ENCODE results near the gene C16orf90.

C16orf90 gene

DNA sequence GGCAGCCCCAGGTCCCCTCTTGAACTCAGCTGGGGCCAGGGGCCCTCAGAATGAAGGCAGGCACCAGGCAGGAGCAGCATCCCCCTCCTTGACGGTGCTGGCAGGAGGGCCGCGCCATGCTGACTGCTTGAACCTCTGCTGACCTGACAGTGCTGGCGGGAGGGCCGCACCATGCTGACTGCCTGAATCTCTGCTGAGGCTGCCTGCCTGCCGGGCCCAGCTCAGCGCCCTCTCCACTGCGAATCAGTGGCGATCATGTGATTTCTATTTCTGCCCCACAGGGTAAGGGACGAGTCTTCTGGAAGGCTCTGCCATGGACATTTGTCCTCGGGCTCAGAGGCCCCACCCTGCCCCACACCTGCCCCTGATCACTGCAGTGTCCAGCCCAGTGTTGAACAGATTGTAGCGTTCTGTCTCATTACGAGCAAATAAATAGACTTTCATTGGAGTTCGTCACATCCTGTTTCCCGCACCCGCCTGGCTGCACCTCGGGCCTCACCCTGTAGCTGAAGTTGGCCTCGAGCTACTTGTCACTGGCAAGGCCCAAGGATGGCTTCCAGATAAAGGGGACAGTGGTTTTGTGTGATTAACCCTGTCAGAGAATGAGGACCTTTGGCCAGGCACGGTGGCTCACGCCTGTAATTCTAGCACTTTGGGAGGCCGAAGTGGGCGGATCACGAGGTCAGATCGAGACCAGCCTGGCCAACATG is 8.6 kb downstream of the C16orf90 start:
- H3K9ac ChIP-seq (ENCODE audit: low read depth, low read length) = no peak overlapping the region
- H3K27me3 ChIP-seq (ENCODE audit: insufficient read depth, low read length, poor library complexity) = no peaks in the 10 kb centered on the region
- no peaks in the 10 kb centered on the region for H3K4me1 ChIP-seq (ENCODE audit: insufficient read depth, low read length)
- no peak for TF ChIP-seq EZH2 (IDR thresholded peaks at IDR 0.05; ENCODE audit: borderline replicate concordance, low read depth, low read length, severe bottlenecking)
- TF ChIP-seq, protein P1, sequence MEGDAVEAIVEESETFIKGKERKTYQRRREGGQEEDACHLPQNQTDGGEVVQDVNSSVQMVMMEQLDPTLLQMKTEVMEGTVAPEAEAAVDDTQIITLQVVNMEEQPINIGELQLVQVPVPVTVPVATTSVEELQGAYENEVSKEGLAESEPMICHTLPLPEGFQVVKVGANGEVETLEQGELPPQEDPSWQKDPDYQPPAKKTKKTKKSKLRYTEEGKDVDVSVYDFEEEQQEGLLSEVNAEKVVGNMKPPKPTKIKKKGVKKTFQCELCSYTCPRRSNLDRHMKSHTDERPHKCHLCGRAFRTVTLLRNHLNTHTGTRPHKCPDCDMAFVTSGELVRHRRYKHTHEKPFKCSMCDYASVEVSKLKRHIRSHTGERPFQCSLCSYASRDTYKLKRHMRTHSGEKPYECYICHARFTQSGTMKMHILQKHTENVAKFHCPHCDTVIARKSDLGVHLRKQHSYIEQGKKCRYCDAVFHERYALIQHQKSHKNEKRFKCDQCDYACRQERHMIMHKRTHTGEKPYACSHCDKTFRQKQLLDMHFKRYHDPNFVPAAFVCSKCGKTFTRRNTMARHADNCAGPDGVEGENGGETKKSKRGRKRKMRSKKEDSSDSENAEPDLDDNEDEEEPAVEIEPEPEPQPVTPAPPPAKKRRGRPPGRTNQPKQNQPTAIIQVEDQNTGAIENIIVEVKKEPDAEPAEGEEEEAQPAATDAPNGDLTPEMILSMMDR (IDR thresholded peaks at IDR 0.05; ENCODE audit: borderline replicate concordance, extremely low read depth, low read length, poor library complexity, severe bottlenecking) = no peak
- H3K4me2 ChIP-seq (ENCODE audit: insufficient read depth, low read length) = no peak overlapping the region
- ATAC-seq (ENCODE audit: insufficient read depth, low read depth) (0 out of 3 replicates have a peak, but pooled peaks have one; percentile 3), DNase-seq (no peak)
- H3K4me3 ChIP-seq (ENCODE audit: low read depth in 1 of 2, low read length in 2 of 2) = no peak overlapping the region
- H3K9me3 ChIP-seq (ENCODE audit: insufficient read depth, low read length, severe bottlenecking) = no peaks in the 10 kb centered on the region
- no peak overlapping the region for H3K27ac ChIP-seq (ENCODE audit: low read length)
- peaks cover 63% of the 10 kb centered on the region for H3K36me3 ChIP-seq (ENCODE audit: insufficient read depth, low read length)
- H2AFZ ChIP-seq (ENCODE audit: low read depth, low read length) = no peak overlapping the region
- peaks cover 43% of the 10 kb centered on the region; the same call in 1 of the 2 replicates for H4K20me1 ChIP-seq (ENCODE audit: insufficient read depth, low read length)
- H3K79me2 ChIP-seq (ENCODE audit: insufficient read depth, low read length) = peaks cover 3% of the 10 kb centered on the region; the same call in 1 of the 2 replicates

DNA sequence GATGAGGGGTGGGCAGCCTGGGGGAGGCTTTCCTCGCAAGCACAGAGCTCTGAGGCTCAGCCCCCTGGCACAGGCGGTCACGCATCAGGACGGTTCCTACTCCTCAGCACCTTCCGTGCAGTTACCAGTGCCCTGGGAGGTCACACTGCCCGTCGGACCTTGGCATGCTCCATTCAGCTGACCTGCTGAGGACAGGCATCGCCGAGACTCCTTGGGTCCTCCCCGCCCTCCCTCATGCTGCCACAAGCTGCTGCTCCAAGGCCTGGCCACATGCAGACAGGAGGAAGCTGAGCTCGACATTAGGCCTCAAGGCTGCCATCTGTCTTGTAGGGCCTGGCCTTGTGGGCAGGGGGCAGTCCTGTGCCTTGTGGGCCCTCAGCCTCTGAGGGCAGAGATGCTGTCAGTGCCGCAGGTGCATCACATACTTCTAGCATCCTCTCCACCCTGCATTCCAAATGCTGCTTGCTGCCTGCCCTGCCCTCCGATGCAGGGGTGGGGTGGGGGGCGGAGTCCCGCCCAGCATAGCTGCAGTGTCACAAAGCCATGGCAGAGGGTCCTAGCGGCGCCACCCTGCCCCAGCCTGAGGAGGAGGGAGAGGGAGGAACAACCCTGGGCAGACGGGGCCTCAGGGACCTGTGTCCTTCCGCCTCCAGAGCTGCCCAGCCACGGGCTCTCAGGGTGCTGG is 9.3 kb downstream of the C16orf90 start:
- H2AFZ ChIP-seq (ENCODE audit: low read depth, low read length) = no peak overlapping the region
- H3K4me3 ChIP-seq (ENCODE audit: low read depth in 1 of 2, low read length in 2 of 2) = no peak overlapping the region
- H3K36me3 ChIP-seq (ENCODE audit: insufficient read depth, low read length) = peaks cover 70% of the 10 kb centered on the region
- ATAC-seq (ENCODE audit: insufficient read depth, low read depth) = peak; percentile 15; the same call in 1 of the 3 replicates
- H3K27ac ChIP-seq (ENCODE audit: low read length) = no peak overlapping the region
- DNase-seq = no peak
- H3K9ac ChIP-seq (ENCODE audit: low read depth, low read length) = no peak overlapping the region
- H3K4me2 ChIP-seq (ENCODE audit: insufficient read depth, low read length) = no peak overlapping the region
- no peaks in the 10 kb centered on the region for H3K9me3 ChIP-seq (ENCODE audit: insufficient read depth, low read length, severe bottlenecking)
- H3K79me2 ChIP-seq (ENCODE audit: insufficient read depth, low read length) = peaks cover 9% of the 10 kb centered on the region; the same call in 1 of the 2 replicates
- TF ChIP-seq EZH2 (IDR thresholded peaks at IDR 0.05; ENCODE audit: borderline replicate concordance, low read depth, low read length, severe bottlenecking) = no peak
- TF ChIP-seq, protein P1 (IDR thresholded peaks at IDR 0.05; ENCODE audit: borderline replicate concordance, extremely low read depth, low read length, poor library complexity, severe bottlenecking) = peak; percentile 25
- no peaks in the 10 kb centered on the region for H3K4me1 ChIP-seq (ENCODE audit: insufficient read depth, low read length)
- H4K20me1 ChIP-seq (ENCODE audit: insufficient read depth, low read length) = peaks cover 44% of the 10 kb centered on the region; the same call in 1 of the 2 replicates
- no peaks in the 10 kb centered on the region for H3K27me3 ChIP-seq (ENCODE audit: insufficient read depth, low read length, poor library complexity)

DNA sequence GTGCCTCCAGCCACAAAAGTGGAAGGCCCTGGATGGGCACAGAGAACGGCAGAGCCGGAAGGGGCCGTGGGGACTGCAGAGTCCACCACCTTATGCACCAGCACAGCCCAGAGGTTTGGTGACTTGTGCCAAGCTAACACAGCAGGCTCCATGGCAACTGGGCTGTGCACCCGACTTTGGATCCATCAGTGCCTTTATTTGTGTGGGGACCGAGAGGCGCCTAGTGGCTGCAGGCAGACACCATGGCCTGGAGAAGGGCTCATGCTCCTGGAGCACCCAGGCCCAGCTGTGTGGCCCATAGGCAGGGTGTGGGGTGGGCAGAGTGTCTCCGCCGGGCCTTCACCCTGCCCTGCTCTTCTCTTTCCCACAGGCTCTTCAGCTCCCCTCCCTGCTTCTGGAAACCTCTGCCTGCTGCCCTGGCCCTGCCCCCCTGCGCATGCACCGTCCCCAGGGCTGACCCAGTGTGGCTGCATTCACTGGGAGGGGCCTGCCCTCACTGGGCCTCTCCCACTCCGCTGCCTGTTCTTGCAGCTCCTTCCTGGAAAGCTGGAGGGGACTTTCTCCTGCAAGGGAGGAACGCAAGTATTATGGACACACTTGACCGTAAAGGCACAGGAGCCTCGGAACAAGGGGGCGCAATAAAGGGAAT is 10.1 kb downstream of the C16orf90 start:
- peaks cover 39% of the 10 kb centered on the region; the same call in 1 of the 2 replicates for H4K20me1 ChIP-seq (ENCODE audit: insufficient read depth, low read length)

More for the DNA sequence above, 10.1 kb downstream of the C16orf90 start:
- H3K36me3 ChIP-seq (ENCODE audit: insufficient read depth, low read length) = peaks cover 76% of the 10 kb centered on the region
- no peak overlapping the region for H3K4me3 ChIP-seq (ENCODE audit: low read depth in 1 of 2, low read length in 2 of 2)
- no peak for DNase-seq
- H3K79me2 ChIP-seq (ENCODE audit: insufficient read depth, low read length) = peaks cover 10% of the 10 kb centered on the region; the same call in 1 of the 2 replicates
- TF ChIP-seq EZH2 (IDR thresholded peaks at IDR 0.05; ENCODE audit: borderline replicate concordance, low read depth, low read length, severe bottlenecking) = no peak
- TF ChIP-seq, protein P1 (IDR thresholded peaks at IDR 0.05; ENCODE audit: borderline replicate concordance, extremely low read depth, low read length, poor library complexity, severe bottlenecking) = no peak
- no peaks in the 10 kb centered on the region for H3K4me1 ChIP-seq (ENCODE audit: insufficient read depth, low read length)
- no peak overlapping the region for H3K4me2 ChIP-seq (ENCODE audit: insufficient read depth, low read length)
- no peak overlapping the region for H3K9ac ChIP-seq (ENCODE audit: low read depth, low read length)
- no peaks in the 10 kb centered on the region for H3K27me3 ChIP-seq (ENCODE audit: insufficient read depth, low read length, poor library complexity)
- H2AFZ ChIP-seq (ENCODE audit: low read depth, low read length) = no peak overlapping the region
- no peak for ATAC-seq (ENCODE audit: insufficient read depth, low read depth)
- no peak overlapping the region for H3K27ac ChIP-seq (ENCODE audit: low read length)
- H3K9me3 ChIP-seq (ENCODE audit: insufficient read depth, low read length, severe bottlenecking) = no peaks in the 10 kb centered on the region
